GM21576 (cell line): ENCODE data around the gene PRX.

ENCODE experiments used
- ATAC-seq: cut with Tn5 transposase; IDR thresholded peaks from one replicate; pipeline ENCODE4 v1.9.1; 2021; ENCODE audit warnings: mild to moderate bottlenecking, moderate library complexity; ENCODE audit not compliant: unreplicated experiment

The PRX gene

GRCh38 chr19:40369797-40370196, 43.4 kb downstream of the PRX start:
- no peak for ATAC-seq

GRCh38 chr19:40367577-40368434, 45.4 kb downstream of the PRX start:
- ATAC-seq = no peak

- ATAC-seq = no peak
Observed at GRCh38 chr19:40366697-40367561, 46.2 kb downstream of the PRX start.

GRCh38 chr19:40365613-40366401, 47.4 kb downstream of the PRX start:
- no peak for ATAC-seq

- ATAC-seq = no peak
Observed at GRCh38 chr19:40365010-40365409, 48.2 kb downstream of the PRX start.

GRCh38 chr19:40363069-40363468, 50.1 kb downstream of the PRX start:
- ATAC-seq = no peak

- ATAC-seq = no peak
Observed at GRCh38 chr19:40362160-40362559, 51.0 kb downstream of the PRX start.

- ATAC-seq = no peak
Observed at GRCh38 chr19:40360708-40361241, 52.4 kb downstream of the PRX start.

GRCh38 chr19:40360020-40360707, 53.0 kb downstream of the PRX start:
- no peak for ATAC-seq

- ATAC-seq = no peak
Observed at GRCh38 chr19:40358773-40359172, 54.4 kb downstream of the PRX start.

- ATAC-seq = no peak
Observed at GRCh38 chr19:40357640-40358039, 55.5 kb downstream of the PRX start.

- ATAC-seq = no peak
Observed at GRCh38 chr19:40356681-40357595, 56.2 kb downstream of the PRX start.

- ATAC-seq = no peak
Observed at GRCh38 chr19:40355975-40356680, 57.0 kb downstream of the PRX start.

- ATAC-seq = no peak
Observed at GRCh38 chr19:40348961-40349507, 64.1 kb downstream of the PRX start.

- peak; percentile 82 for ATAC-seq
Observed at GRCh38 chr19:40348125-40348913, 64.9 kb downstream of the PRX start, which contains the start of the genes C19orf47 and PLD3. C19orf47 (minus strand) TSS chr19:40348397; CDS start chr19:40341857, 6,540 bp downstream. PLD3 (plus strand) TSS chr19:40348695; CDS start chr19:40366484, 17,789 bp downstream.

GRCh38 chr19:40344422-40344821, 68.8 kb downstream of the PRX start:
- no peak for ATAC-seq
